Urinary bladder (tissue), 4 donors: ENCODE data around the gene CBFA2T3. TPM values are rescaled to one million over a fixed set of nuclear protein-coding genes. Genes with fewer than 3 reads are reported as not detected.
"Not testable (repeated sequence)": the region's sequence is repeated elsewhere in the genome, so short reads cannot be mapped to it uniquely, and the experiment has no call there.

ENCODE experiments used
- DNase-seq: peaks from one replicate; pipeline ENCODE4 v3.0.0-alpha.2; 2015; ENCODE audit errors: extremely low spot score
- H3K27ac ChIP-seq: one replicate; pipeline ENCODE4 v1.5.1; 2013; ENCODE audit warnings: low read depth, mild to moderate bottlenecking, moderate library complexity
- H3K36me3 ChIP-seq: one replicate; pipeline ENCODE4 v1.6.1; 2013; ENCODE audit warnings: mild to moderate bottlenecking, moderate library complexity; ENCODE audit not compliant: insufficient read depth
- H3K4me1 ChIP-seq: one replicate; pipeline ENCODE4 v1.6.1; 2013; ENCODE audit warnings: mild to moderate bottlenecking, moderate library complexity; ENCODE audit not compliant: insufficient read depth
- H3K4me3 ChIP-seq: one replicate; pipeline ENCODE4 v1.5.1; 2013; ENCODE audit warnings: low read depth, low read length
- WGBS: extraction: QIAGEN DNeasy Blood & Tissue Kit; methylation state at CpG from one replicate; pipeline ENCODE4 v1.1.7; 2013; 5-methylcytosine and 5-hydroxymethylcytosine counted together
- polyA plus RNA-seq: library from polyadenylated mRNA; stranded (reverse); fragments of 200-250 nt; gene quantifications from one replicate; pipeline ENCODE4 v1.2.3, GENCODE V29; 2013
- total RNA-seq: library from RNA; depleted of rRNA; stranded (reverse); fragments of >200 nt; gene quantifications from one replicate; pipeline ENCODE4 v1.2.3, GENCODE V29; 2014
- donor health status: healthy with polysubstance abuse.
- donor health status: healthy.

CBFA2T3 gene
- total and polyA plus RNA-seq, 2 donors: 1.5 to 6.2 TPM

- WGBS: 83% methylated on average over 22 of the region's 22 CpGs
- Histone ChIP-seq H3K4me1 (no peaks in the 10 kb centered on the region), H3K4me3 (no peak overlapping the region), H3K36me3 (no peaks in the 10 kb centered on the region), H3K27ac (no peak overlapping the region)
- DNase-seq: no peak
These were observed 54.1 kb downstream of the CBFA2T3 start for GRCh38 chr16:88922826-88923410.

- Histone ChIP-seq H3K27ac (no peak overlapping the region), H3K36me3 (no peaks in the 10 kb centered on the region), H3K4me3 (no peak overlapping the region), H3K4me1 (no peaks in the 10 kb centered on the region)
- DNase-seq: no peak
- 37% methylated on average over 26 of the region's 26 CpGs for WGBS
These were observed 54.7 kb downstream of the CBFA2T3 start for GRCh38 chr16:88922114-88922825.

DNA sequence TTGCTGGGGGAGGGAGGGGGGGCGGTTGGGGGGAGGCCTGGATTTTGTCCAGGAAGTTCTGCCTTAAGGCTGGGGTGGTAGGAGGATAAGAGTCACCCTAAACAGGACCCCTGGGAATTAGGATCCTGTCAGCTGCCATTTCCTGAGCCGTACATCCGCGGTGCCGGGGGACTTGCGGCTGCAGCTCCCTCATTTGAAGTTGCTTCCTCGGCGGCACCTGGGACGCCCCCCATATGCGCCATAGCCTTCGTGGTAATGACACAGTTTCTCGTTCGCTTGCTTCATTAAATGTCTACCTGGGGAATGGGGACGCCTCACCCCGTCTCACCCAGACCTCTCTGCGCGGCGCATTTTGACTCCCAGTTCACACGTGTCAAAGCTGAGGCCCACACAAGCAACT, 55.4 kb downstream of the CBFA2T3 start:
- no peaks in the 10 kb centered on the region for H3K4me1 ChIP-seq
- DNase-seq: no peak
- no peaks in the 10 kb centered on the region for H3K36me3 ChIP-seq
- no peak overlapping the region for H3K4me3 ChIP-seq
- no peak overlapping the region for H3K27ac ChIP-seq
- 76% methylated on average over 19 of the region's 19 CpGs for WGBS

- WGBS: 26% methylated on average over 28 of the region's 28 CpGs
- Histone ChIP-seq H3K27ac (no peak overlapping the region), H3K4me3 (no peak overlapping the region), H3K36me3 (no peaks in the 10 kb centered on the region), H3K4me1 (no peaks in the 10 kb centered on the region)
- peak; percentile 48 for DNase-seq
These were observed 56.1 kb downstream of the CBFA2T3 start for GRCh38 chr16:88920618-88921590.

- no peak for DNase-seq
- H3K27ac ChIP-seq: no peak overlapping the region
- H3K36me3 ChIP-seq: no peaks in the 10 kb centered on the region
- H3K4me1 ChIP-seq: no peaks in the 10 kb centered on the region
- H3K4me3 ChIP-seq: no peak overlapping the region
- 95% methylated on average over 12 of the region's 12 CpGs for WGBS
These were observed 57.1 kb downstream of the CBFA2T3 start for GRCh38 chr16:88919936-88920335.

DNA sequence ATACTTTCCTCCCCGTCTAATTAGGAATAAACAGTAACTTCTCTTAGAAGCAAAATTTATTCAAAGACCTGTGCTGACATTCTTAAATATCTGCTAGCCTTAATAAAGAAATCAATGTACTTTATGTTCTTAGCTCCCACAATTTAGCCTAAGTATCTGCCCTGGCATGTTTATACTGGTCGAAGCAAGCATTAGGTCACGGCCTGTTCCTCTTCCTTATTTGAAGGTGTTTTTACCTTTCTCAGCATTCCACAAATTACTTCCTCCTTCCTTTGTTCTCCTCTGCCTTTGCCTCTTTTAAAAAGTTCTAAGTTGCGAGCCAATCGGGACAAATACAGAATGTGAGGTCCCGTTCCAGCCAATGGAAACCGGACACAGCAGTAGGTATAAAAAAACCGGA, 58.1 kb downstream of the CBFA2T3 start:
- not testable (repeated sequence) for H3K4me3 ChIP-seq, DNase-seq, H3K4me1 ChIP-seq, H3K36me3 ChIP-seq, H3K27ac ChIP-seq
- WGBS: 87% methylated on average over 8 of the region's 8 CpGs

DNA sequence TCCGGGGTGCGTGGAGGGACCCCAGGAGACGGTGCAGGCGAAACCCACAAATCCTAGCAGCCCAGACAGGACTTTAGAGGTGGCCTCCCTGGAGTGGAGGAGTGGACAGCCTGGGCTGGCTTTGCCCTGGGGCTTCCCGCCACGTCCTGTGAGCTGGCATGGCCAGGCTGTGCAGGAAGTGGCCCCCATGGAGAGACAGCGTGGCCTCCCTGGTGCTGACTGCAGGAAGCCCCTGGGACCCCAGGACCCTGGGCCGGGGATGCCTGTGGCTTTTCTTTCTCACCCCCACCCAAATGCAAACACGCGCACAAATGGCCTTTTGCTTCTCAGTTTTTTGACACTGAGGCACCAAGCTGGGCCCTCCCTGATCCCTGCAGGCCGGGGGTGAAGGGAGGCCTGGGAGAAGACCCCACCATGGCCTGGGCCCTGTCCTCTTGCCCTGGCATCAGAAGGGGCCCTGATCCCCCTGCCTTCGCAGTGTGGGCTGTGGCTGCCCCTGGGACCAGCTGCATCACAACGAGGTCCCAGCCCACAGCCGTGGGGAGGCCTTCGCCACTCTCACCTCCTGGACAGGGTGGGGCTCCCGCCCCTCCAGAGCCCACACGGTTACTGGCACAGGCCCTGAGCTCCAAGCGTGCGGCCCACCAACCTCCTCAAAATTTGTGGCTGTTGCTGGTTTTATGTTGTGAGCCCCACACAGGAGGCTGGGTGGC, 58.9 kb downstream of the CBFA2T3 start:
- Histone ChIP-seq H3K4me3 (no peak overlapping the region), H3K36me3 (no peaks in the 10 kb centered on the region), H3K4me1 (no peaks in the 10 kb centered on the region), H3K27ac (no peak overlapping the region)
- 88% methylated on average over 19 of the region's 19 CpGs for WGBS
- no peak for DNase-seq

DNA sequence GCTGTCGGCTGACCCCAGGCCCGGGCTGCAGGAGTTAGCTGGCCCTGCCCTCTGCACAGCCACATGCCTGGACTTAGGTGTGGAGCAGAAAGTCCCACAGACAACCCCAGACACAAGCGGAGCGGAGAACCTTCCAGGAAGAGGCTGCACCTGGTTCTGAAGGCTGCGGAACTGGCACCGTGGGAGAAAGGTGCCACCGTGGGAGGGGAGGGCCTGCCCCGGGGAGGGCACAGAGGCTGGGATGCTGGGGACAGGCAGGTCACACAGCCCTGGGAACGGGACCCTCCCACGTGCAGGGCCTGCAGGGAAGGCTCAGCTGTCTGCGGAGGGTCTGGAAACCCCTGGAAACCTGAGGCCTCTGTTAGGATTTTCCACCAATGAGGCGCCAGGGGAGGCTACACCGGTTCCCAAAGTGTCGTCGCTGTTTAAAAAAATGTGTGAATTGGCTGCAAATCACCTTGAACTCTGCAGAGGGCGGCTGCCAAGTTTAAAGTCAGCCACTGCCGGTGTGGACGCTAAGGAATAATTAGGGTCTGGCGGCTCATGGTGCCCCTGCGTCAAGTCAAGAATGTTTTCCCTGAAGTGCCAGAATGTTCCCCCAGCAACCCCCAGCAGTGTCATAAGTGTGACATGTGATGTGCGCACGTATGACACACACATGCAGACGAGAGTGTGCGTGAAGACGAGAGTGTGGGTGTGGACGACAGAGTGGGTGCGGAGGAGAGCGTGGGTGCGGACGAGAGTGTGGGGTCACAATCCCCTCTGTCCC, 59.7 kb downstream of the CBFA2T3 start:
- H3K27ac ChIP-seq: no peak overlapping the region
- no peak for DNase-seq
- H3K36me3 ChIP-seq: no peaks in the 10 kb centered on the region
- H3K4me3 ChIP-seq: no peak overlapping the region
- WGBS: 77% methylated on average over 30 of the region's 30 CpGs
- no peaks in the 10 kb centered on the region for H3K4me1 ChIP-seq

DNA sequence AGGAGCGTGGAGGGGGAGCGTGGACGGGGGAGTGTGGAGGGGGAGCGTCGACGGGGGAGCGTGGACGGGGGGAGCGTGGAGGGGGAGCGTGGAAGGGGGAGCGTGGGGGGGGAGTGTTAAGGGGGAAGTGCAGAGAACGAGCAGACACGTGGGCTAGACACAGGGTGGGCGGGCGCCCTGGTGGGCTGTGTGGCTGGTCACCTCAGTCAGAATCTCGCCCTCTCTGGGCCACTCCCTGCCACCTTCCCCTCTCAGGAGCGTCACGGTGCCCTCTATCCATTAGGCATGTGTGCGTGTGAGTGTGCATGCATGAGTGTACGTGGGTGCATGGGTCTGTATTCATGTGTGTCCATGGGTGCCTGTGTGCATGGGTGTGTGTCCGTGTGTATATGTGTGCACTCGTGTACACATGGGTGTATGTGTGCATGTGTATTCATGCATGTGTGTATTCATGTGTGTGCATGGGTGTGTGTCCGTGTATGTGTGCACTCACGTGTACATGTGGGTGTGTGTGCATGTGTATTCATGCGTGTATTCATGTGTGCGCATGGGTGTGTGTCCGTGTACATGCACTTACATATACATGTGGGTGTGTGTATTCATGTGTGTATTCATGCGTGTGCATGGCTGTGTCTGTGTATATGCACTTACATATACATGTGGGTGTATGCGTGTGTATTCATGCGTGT, 61.2 kb downstream of the CBFA2T3 start:
- H3K36me3 ChIP-seq: no peaks in the 10 kb centered on the region
- DNase-seq: no peak
- H3K4me1 ChIP-seq: no peaks in the 10 kb centered on the region
- no peak overlapping the region for H3K4me3 ChIP-seq
- WGBS: 81% methylated on average over 30 of the region's 30 CpGs
- no peak overlapping the region for H3K27ac ChIP-seq

DNA sequence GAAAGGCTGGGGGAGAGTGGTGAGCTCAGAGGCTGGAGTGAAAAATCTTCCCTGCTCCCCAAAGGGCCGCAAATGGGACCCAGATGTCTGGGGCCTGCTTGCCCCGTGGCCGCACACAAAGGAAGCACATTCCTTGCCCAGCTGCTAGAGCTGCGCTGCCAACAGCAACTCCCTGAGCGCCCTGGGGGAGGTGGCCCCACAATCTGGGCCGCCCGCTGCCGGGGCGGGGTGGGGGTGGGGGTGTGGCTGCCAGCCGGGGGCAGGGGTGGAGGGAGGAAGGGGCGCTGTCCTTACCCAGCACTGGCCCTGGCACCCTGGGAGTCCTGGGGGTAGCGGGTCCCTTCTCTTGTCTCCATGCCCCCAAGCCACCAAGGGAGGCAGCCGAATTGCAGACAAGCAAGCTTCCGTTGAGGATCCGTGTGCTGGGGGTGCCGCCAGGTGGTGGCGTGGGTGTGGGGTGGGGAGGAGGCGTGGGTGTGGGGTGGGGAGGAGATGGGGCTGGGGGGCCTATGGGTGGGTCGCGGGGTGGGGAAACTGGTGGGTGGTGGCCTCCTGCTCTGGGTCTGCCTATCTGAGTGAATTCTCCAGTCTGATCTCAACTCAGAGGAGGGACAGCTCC, 62.1 kb downstream of the CBFA2T3 start:
- H3K27ac ChIP-seq: no peak overlapping the region
- 35% methylated on average over 20 of the region's 20 CpGs for WGBS
- DNase-seq: no peak
- H3K4me3 ChIP-seq: no peak overlapping the region
- no peaks in the 10 kb centered on the region for H3K36me3 ChIP-seq
- H3K4me1 ChIP-seq: no peaks in the 10 kb centered on the region

DNA sequence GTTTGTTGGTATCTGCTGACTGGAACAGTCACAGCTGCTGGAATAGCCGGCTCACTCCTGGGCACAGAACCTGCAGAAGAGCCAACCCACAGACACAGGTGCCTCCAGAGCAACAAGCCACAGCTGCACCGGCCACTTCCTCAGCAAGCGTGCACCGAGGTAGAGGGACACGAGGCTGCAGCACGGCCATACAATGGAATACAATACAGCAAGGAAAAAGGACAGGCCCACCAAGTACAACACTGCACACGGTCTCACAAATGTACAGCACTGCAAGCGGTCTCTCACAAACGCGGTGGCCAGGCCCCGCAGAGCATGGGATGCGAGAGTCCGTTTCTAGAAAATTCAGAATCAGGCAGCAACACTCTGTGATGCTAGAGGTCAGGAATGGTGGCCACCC, 63.1 kb downstream of the CBFA2T3 start:
- H3K4me3 ChIP-seq: no peak overlapping the region
- H3K4me1 ChIP-seq: no peaks in the 10 kb centered on the region
- H3K36me3 ChIP-seq: no peaks in the 10 kb centered on the region
- no peak overlapping the region for H3K27ac ChIP-seq
- no peak for DNase-seq
- 97% methylated on average over 13 of the region's 13 CpGs for WGBS

DNA sequence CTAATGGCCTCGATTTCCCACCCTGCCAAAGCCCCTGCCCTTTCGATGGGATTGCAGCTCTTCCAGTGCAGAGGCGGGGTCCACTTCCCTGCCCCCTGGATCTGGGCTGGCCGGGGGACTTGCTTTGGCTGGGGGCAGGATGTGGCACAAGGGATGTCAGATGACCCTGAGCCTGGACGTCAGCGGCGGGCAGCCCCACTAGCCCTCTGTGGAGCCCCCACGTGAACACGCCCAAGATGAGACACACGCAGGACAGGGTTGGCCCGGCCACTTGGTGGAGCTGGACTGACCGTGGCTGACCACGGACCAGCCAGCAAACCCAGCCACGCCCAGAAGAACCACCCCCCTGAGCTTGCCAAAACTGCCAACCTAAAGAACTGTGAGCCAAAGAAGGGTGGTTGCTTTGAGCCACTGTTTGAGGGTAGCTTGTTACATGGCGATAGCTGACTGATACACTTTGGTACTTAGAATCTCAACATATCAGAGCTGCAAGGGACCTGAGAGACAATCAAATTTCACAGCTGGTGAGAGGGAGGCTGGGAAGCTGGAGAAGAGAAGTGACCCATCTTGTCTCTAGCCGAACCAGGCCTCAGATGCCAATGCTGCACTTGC, 63.9 kb downstream of the CBFA2T3 start:
- 94% methylated on average over 16 of the region's 16 CpGs for WGBS
- no peak overlapping the region for H3K27ac ChIP-seq

More for the DNA sequence above, 63.9 kb downstream of the CBFA2T3 start:
- Histone ChIP-seq H3K4me3 (no peak overlapping the region), H3K36me3 (no peaks in the 10 kb centered on the region), H3K4me1 (no peaks in the 10 kb centered on the region)
- DNase-seq: no peak
